GM19372 (cell line): ENCODE results near the gene TPRX2.
"Not testable (repeated sequence)": the region's sequence is repeated elsewhere in the genome, so short reads cannot be mapped to it uniquely, and the experiment has no call there.

ENCODE experiments used
- ATAC-seq: cut with Tn5 transposase; IDR thresholded peaks from one replicate; pipeline ENCODE4 v1.9.1; 2021; ENCODE audit warnings: mild to moderate bottlenecking, low read depth, moderate library complexity; ENCODE audit not compliant: unreplicated experiment

The TPRX2 gene

GRCh38 chr19:47860602-47861297 is 1.7 kb downstream of the TPRX2 start:
- ATAC-seq: no peak

- no peak for ATAC-seq
These were observed 2.6 kb downstream of the TPRX2 start for GRCh38 chr19:47861630-47862029.

GRCh38 chr19:47863514-47863936 is 4.5 kb downstream of the TPRX2 start:
- no peak for ATAC-seq

GRCh38 chr19:47865166-47865565 is 6.1 kb downstream of the TPRX2 start:
- no peak for ATAC-seq

GRCh38 chr19:47878906-47879305 is 19.9 kb downstream of the TPRX2 start:
- no peak for ATAC-seq

DNA sequence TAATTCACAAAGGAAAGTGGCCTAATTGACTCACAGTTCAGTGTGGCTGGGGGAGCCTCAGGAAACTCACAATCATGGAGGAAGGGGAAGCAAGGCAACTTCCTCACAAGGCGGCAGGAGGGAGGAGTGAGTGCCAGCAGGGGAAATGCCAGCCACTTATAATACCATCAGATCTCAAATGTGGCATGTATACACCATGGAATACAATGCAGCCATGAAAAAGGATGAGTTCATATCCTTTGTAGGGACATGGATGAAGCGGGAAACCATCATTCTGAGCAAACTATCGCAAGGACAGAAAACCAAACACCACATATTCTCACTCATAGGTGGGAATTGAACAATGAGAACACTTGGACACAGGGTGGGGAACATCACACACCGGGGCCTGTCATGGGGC is 20.4 kb downstream of the TPRX2 start:
- ATAC-seq: not testable (repeated sequence)

DNA sequence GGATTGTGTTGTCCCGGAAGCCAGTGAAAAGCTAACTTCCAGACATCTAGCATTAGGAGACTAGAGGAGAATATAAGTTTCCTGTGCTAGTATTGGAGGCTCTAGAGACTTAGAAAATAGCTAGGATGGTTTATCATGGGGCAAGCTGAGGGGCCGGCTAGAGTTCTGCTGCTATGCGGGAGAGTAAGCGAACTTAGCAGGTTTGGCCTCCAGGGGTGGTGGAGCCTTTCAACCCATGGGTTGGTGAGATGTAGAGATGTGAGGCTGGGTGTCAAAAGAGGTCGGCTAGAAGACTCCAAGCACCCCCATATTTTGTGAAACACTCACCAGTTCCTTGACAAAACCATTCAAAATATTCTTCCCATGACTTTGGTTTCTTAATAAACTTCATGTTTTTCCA is 22.7 kb downstream of the TPRX2 start:
- ATAC-seq: no peak

DNA sequence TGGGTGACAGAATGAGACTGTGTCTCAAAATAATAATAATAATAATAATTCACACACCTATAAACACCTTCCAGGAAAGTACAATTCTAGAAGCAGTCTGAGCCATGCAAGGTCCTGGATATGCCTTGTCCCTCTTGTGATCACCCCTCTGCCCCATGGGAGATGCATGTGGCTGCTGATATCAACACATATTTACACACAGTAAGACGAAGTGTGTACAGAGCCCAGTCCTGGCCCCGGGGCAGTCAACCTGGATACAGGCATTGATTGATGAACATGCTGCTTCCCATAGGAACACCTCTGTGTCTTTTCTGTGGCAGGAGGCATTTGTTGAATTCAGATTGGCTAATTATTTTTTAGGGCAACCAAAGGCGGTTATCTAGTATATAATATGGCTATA is 23.9 kb downstream of the TPRX2 start:
- no peak for ATAC-seq

DNA sequence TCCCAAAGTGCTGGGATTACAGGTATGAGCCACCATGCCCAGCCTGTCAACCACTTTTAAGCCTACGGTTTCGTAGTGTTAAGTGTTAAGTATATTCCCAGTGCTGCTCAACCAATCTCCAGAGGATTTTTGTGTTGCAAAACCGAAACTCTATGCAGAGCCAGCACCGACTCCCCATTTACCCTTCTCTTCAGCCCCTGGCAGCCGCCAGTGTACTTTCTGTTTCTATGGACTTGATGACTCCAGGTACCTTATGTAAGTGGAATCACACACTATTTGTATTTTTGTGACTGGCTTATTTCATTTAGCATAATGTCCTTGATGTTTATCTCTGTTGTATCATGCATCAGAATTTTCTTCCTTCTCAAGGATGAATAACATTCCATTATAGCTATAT is 26.0 kb downstream of the TPRX2 start:
- no peak for ATAC-seq

DNA sequence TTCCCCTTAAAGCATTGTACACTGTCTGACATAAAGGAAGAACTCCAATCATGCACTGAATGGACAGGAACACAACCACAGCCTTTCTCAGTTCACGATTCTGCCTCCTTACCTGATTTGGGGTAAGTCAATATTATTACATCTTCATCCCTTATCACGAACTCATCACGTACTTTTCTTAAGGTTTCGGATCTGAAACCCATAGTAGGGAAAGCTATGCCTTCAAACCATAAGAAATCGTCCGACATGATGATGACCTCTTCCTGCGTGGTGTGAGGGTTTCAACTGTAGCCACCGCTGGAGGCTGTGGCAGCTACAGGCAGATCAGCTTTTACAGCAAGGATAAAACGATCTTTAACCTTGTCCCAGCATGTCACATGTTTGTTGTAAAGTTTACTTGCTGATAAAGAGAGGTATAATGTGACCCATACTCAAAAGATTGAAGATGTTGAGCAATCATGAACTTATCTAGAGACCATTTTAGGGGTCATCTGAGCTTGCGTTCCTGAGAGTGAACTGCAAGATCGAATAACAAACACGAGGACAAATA is 27.1 kb downstream of the TPRX2 start, which contains the start of gene SULT2A1:
Gene SULT2A1, minus strand, starts transcription at position 306 of the 550 bp plus-strand sequence. Its CDS starts 58 bp downstream, at position 248.
- ATAC-seq: no peak

DNA sequence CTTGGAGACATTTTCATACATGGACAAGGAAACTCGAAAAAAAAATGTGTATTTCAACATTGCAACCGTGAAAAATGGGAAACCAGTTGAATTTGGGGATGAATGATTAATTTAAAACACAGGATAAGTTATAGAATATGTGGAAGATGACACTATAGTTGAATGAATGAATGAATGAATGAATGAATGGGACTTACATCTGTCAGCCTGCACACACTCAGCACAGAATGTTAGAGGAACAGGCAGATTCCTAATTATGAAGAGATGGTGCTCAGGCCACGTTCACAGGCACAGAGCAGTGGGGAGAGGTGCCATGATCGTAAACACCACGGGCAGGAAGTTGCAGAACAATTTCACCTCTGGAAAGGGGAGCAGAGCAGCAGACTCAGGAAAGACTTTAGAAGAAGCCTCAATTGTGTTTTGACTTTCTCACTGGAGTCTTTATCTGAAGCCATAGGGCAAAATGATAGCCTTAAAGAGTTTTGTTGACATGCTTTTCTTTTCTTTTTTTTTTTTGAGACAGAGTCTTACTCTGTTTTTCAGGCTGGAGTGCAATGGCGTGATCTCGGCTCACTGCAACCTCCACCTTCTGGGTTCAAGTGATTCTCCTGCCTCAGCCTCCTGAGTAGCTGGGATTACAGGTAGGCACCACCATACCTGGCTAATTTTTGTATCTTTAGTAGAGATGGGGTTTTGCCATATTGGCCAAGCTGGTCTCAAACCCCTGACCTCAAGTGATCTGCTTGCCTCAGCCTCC is 32.0 kb downstream of the TPRX2 start:
- no peak for ATAC-seq

GRCh38 chr19:47891622-47891922 is 32.5 kb downstream of the TPRX2 start:
- ATAC-seq: no peak

DNA sequence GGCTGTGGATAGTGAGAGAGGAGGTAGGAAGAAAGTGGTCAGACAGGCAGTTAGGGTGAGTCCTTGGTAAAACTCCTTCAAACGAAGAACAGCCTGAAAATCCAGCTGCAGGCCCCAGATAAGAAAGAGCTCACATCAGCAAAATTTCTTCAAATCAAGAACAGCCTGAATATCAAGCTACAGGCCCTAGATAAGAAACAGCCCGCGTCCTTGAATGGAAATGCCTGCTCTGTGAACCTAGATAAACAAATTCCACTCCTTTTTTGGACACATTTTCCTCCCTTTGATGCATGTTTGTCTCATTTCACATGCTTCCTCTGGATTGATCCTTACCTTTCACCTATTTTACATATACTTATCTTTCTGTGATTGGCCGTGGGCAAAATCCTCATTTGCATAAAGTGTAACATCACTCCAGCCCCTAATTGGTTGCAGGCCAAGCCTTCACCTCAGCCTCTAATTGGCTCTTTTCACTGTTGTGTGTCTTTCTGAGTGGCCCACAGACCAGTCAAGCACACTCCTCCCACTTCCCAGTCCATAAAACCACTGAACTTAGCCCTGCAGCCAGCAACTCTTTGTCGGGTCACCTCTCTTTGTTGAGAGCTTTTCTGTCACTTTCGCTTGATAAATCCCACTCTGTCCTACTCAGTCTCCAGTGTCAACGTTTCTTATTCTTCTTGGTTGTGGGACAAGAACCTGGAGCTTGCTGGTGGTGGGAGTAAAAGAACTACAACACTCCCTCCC is 33.1 kb downstream of the TPRX2 start:
- no peak for ATAC-seq

- ATAC-seq: no peak
These were observed 36.2 kb downstream of the TPRX2 start for GRCh38 chr19:47895165-47895782.

DNA sequence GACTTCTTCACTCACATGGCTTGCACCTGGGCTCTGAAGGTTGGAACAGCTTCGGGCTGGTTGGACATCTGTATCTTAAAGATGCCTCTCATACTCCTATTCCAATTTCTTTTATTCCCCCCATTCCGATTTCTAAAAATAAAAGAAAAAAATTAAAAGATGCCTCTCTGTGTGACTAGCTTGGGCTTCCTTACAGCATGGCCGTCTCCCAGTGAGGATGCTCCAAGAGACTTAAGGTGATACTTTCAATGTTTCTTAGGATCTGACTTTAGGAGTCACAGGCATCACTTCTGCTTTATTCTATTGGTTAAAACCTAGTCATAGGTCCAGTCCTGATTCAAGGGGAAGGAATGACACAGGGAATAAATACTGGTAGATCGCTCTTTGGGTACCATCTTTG is 37.0 kb downstream of the TPRX2 start:
- no peak for ATAC-seq

DNA sequence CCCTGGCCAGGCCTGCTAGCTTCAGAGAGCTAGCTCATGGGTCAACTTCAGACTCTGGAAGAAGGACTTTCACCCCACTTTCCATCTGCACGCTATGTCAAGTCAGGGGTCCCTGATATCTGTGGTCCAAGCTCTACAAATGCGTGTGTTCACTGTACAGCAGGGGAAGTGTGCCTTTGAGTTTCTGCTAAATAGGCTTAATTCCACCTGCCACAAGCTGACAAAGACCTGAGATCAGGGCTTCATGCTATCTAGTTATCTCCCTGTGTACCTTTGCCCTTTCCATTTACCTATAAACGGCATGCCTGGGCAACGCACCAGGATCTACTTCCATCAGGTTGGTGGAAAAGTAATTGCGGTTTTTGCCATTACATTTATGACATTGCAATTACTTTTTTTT is 37.7 kb downstream of the TPRX2 start:
- ATAC-seq: no peak

GRCh38 chr19:47897861-47898260 is 38.8 kb downstream of the TPRX2 start:
- ATAC-seq: no peak

DNA sequence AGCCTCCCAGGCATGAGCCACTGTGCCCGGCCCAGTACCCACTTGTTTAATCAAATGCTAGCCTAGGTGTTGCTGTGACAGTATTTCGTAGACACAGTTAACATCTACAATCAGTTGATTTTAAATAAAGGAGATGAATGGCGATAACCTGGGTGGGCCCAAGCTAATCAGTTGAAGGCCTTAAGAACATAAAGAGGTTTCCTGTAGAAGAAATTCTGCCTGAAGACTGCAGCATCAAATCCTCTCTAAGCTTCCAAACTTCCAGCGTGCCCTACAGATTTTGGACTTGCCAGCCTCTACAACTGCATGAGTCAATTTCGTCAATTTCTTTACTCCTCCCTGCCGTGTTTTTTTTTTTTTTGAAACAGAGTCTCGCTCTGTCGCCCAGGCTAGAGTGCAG is 40.3 kb downstream of the TPRX2 start:
- no peak for ATAC-seq

GRCh38 chr19:47901370-47901769 is 42.3 kb downstream of the TPRX2 start:
- no peak for ATAC-seq

- ATAC-seq: not testable (repeated sequence)
These were observed 50.3 kb downstream of the TPRX2 start for GRCh38 chr19:47909350-47909749.

DNA sequence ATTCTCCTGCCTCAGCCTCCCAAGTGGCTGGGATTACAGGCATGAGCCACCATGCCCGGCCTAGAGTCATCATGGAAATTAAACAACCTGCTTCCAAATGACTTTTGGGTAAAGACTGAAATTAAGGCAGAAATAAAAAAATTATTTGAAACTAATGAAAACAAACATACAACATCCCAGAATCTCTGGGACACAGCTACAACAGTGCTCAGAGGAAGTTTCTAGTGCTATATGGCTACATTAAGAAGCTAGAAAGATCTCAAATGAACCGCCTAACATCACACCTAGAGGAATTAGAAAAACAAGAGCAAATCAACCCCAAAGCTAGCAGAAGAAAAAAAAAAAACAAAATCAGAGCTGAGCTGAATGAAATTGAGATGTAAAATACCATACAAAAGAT is 51.2 kb downstream of the TPRX2 start:
- not testable (repeated sequence) for ATAC-seq
